Skin of body (tissue), 2 donors: ENCODE measurements around the gene BOK. TPM values are rescaled to one million over a fixed set of nuclear protein-coding genes. Genes with fewer than 3 reads are reported as not detected.
"Not testable (repeated sequence)": the region's sequence is repeated elsewhere in the genome, so short reads cannot be mapped to it uniquely, and the experiment has no call there.

Source experiments
- DNase-seq: peaks from one replicate; lab custom pipeline; 2025; lab: John Stamatoyannopoulos, UW
- total RNA-seq: library from RNA; depleted of rRNA; stranded (reverse); fragments of >200 nt; gene quantifications from one replicate; pipeline ENCODE4 v1.2.3, GENCODE V29; 2014

The BOK gene
- total RNA-seq, 1 donor from 2014 or later: 17.9 TPM

DNA sequence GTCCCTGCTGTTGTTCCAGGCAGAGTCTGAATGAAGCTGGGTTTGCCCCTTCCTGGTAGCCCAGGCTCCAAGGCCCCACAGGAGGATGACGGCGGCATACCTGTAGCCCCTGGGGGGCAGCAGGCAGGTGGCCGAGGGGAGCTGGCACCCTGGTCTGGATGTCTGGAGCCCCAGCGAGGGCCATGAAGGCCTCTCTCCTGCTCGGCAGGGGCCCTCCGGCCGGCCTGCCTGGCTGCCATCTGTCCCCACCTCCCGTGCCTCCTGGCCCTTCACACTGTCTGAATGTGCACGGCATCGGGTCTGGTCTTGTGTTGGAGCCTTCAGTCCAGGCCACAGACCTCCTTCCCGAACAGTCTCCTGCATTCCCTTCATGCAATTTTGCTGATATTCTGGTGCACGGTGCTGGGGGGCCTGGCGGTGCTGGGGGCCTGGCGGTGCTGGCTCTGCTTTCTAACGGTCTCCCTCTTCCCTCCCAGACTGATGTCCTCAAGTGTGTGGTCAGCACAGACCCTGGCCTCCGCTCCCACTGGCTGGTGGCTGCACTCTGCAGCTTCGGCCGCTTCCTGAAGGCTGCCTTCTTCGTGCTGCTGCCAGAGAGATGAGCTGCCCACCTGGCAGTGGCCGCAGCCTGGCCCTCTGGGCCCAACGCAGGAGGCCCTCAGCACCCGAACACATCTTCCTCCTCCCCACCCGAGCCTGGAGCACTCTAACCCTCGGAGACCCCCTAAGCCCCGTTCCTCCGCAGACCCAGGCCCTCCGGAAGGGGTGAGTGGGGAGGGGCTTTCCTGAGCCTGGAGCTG lies 13.5 kb downstream of the BOK start:
- no peak for DNase-seq

DNA sequence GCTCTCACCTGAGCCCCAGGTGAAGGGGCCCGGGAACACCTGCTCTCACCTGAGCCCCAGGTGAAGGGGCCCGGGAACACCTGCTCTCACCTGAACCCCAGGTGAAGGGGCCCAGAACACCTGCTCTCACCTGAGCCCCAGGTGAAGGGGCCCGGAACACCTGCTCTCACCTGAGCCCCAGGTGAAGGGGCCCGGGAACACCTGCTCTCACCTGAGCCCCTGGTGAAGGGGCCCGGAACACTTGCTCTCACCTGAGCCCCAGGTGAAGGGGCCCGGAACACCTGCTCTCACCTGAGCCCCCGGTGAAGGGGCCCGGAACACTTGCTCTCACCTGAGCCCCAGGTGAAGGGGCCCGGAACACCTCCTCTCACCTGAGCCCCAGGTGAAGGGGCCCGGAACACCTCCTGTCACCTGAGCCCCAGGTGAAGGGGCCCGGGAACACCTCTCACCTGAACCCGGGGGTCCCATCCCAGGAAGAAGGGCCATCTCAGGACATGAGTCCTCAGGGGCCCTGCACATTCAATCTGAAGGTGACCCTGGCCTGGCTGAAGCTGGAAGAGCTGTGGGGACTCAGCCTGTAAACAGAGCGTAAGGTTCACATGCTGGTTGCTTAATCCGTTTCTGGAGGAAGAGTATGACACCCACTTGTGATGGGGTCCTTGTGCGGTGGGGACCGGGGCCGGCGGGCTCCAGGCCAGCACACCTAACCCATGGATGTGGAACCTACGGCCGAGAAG lies 14.5 kb downstream of the BOK start:
- DNase-seq: not testable (repeated sequence)

DNA sequence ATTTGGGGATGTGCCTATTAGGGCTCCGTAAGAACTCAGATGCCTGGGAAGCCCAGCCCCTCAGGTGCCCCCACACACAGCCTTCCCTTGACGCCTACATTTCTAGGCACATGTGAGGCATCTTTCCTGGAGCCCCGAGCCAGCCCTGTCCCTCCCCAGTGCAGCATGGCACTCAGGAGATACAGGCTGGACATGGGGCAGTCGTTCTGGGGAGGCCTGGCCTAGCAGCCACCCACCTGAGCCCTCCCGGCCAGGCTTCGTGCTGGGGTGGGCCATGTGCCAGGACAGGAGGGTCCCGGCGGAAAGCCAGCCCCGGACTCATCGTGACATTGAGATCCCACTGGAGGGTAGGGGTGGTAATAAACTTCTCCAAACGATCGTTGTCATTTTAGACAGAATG lies 15.2 kb downstream of the BOK start:
- no peak for DNase-seq

DNA sequence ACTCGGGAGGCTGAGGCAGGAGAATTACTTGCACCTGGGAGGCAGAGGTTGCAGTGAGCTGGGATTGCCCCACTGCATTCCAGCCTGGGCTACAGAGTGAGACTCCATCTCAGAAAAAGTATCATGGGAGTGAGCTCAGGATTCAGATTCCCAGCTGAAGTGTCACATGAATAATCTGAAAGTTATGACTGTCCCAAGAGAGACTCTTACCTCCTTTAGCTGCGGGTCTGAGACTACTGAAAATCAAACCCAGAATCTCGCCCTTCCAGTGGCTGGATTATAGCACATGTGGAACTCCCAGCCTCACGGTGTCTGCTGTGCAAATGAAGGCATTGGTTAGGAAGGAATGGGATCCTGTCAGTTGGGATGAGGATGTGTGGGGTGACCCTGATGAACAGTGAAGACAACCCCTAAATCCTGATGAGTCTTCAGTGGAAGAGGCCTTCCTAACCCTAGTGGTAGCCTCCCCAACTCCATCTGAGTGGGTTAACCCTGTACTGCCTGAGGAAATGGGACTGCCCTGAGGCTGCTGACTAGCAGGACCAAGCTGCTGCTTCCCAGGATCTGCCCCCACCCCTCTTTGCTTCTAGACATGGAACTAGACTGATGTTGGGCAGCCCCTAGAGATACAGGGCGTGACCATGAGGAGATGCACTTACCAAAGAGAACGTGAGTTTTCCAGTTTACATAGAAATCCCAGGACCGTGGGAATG lies 16.5 kb downstream of the BOK start:
- DNase-seq: no peak

DNA sequence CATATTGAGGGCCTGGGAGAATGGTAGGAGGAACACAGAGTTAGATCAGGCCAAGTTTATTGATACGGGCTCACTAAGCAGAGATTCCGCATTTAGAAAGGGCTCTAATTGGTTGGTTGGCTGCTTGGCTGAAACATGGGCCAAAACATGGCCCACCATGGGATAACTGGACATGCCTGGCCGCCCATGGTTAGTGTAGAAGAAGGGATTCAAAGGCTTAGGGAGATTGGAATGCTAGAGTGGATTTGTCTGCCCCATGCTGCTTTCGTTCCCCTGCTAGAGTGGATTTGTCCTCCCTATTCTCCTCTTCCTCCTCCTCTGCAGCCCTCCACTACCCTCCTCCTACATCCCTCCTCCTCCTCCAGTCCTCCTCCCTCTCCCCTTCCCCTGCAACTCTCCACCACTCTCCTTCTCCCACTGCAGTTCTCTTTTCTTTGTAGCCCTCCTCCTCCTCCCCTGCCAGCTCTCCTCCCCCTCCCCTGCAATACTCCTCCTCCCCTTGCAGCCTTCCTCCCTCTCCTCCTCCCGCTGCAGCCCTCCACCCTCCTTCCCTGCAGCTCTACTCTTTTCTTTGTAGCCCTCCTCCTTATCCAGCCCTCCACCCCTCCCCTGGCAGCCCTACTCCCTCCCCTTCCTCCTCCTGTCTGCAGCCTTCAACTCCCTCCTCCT lies 17.2 kb downstream of the BOK start:
- no peak for DNase-seq

DNA sequence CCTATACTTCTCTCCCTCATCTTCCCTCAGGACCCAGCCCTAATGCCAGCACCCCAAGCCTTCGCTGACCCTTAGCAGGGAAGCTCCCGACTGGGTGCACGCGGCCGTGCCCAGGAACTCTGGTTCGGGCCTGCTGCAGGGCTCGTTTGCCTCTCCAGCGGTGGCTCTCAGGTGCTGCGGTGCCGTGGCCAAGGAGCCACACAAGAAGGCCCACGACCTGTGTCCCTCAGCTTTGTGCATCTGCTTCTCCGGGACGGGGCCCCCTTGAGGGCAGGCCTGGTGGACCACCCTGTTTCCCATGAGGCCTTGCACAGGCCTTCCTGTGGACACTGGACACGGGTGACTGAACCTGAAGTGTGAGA lies 17.7 kb downstream of the BOK start:
- DNase-seq: no peak

DNA sequence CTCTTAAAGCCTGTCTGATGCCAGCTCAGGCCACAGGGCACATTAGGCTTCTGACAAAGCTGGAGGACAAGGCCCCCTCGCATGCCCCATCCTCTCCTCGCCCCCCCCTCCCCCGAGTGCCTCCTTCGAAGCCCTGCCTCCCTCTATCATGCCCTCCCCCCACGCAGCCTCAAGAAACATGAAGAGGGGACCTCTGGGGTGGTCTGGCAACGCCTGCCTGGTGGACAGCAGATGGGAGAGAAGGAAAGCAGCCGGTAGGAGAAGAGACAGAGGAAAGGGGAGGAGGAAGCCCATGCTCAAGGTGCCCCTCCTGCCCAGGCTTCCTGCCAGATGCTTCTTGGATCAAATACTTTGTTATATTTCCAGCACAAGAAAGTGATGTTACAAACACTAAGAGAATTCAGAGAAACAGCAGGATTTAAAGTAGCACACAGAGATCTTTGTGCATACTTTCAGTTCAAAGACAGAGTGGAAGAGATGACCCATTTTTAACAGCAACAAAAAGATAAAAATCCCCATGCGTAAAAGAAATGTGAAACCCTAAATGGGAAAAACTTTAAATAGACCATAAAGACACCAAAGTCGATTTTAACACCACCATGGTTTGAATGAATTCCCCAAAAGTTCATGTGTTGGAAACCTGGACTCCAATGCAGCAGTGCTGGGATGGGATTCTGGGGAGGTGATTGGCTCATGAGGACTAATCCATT lies 19.0 kb downstream of the BOK start:
- peak; percentile 53 for DNase-seq

DNA sequence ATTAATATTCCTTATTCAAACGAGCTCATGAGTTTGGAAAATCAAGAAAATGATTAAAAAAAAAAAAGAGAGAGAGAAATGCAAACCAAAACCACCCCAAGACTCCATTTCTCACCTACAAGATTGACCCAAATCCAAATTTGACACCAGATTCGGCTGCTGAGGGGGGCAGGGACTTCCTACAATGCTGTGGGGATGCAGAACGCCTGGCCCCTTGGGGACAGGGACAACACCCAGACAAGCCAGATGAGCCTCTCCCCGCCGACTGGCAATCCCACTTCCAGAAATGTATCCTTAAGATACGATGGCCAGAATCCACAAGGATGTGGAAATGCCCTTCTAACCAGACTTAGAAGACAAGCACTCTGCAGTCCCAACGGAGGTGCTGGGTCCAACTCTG lies 20.7 kb downstream of the BOK start:
- no peak for DNase-seq

DNA sequence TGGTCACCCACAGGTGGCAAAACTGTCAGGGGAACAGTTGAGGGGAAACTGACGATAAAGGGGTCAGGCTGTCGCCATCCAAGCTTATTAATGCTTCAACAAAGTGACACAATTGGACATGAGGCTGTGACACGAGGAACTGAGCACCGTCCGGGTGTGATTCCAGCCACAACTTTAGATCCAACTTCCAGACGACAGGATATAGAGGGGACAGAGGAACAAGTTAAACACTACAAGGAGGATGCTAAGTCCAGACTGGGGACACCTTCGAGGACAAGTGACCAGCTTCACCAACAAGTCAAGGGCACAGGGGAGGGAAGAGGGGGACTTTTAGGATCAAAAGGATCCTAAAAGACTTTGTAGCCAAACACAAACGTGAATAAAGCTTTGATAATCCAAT lies 23.8 kb downstream of the BOK start:
- DNase-seq: no peak

DNA sequence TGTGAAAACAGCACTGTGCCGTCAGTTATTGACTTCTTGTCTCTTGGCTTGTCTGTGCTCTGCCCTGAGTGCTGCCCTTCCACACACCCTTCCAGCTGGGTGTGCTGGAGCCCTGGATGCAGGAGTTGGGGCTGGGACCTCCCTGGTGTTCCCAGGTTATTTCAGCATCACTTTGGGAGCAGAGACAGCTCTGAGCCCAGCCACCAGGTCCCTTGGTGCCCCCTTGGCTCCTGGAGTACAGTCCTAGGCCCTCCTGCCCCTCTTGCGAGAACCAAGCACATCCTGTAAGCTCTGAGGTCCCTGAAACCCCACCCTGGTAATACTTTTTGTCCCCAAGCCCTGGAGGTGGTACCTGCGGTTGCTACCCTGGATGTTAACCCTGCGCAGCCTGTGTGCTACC lies 24.3 kb downstream of the BOK start:
- no peak for DNase-seq

DNA sequence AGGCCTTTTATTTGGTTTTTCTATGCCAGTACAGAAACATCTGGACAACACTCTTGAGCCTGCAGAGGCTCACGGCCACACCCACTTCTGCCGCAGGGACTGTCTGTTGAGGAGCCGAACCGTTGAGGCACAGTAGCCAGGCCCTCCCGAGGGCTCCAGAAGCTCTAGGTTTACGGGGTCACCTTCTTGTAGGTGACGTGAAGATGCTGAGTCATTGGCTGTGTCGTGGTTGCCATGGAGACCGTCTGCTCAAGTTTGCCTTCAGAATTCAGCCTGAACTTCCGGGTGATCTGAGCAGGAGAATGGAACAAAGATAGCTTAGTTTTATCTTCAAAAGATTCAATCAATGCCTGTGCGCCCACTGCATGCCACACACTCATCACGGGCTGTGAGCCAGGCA lies 25.9 kb downstream of the BOK start:
- no peak for DNase-seq

DNA sequence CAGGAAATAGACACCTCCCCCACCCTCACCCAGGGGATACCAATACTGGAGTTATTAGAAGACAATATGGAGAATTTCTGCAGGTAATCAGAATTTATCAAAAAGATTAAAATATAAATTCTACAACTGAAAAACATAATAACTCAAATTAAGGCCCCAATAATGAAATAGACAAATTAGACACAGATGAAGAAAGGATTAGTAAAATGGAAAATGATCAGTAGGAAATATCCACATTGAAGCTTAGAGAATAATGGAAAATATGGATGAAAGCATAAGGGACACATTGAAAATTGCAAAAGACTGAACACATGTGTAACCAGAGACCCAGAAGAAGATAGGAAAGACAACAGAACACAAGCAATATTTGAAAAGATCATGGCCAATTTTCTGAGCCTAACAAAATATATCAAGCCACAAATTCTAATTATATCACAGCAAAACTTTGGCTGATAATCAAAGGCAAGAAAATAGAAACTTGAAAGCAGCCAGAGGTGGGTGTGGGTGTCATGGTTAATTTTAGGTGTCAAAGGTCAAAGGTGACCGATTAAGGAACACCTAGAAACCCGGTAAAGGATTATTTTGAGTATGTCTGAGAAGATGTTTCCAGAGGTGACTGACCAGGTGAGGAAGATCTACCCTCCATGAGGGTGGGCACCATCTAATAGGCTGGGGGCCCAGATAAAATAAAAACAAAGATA lies 28.2 kb downstream of the BOK start:
- DNase-seq: no peak

DNA sequence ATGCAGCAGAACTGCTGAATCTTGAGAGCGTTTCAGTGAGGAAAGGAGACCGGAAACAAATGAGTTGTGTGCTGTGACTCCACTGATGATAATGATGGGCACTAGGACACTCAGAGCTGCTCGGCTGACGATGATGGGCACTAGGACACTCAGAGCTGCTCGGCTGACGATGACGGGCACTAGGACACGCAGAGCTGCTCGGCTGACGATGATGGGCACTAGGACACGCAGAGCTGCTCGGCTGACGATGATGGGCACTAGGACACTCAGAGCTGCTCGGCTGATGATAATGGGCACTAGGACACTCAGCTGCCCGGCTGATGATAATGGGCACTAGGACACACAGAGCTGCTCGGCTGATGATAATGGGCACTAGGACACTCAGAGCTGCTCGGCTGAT lies 31.3 kb downstream of the BOK start:
- DNase-seq: not testable (repeated sequence)

DNA sequence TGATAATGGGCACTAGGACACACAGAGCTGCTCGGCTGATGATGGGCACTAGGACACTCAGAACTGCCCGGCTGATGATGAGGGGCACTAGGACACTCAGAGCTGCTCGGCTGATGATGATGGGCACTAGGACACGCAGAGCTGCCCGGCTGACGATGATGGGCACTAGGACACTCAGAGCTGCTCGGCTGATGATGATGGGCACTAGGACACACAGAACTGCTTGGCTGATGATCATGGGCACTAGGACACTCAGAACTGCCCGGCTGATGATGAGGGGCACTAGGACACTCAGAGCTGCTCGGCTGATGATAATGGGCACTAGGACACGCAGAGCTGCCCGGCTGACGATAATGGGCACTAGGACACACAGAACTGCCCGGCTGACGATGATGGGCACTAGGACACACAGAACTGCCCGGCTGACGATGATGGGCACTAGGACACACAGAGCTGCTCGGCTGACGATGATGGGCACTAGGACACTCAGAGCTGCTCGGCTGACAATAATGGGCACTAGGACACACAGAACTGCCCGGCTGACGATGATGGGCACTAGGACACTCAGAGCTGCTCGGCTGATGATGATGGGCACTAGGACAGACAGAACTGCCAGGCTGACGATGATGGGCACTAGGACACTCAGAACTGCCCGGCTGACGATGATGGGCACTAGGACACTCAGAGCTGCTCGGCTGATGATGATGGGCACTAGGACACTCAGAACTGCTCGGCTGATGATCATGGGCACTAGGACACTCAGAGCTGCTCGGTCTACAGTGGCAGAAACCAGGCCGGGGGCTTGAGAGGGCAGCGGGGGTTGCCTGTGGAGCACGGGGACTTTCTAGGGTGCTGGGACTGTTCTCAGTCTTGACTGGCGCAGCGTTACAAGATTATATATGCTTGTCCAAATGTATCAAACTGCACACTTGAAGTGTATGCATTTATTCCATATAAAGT lies 32.2 kb downstream of the BOK start:
- DNase-seq: not testable (repeated sequence)

DNA sequence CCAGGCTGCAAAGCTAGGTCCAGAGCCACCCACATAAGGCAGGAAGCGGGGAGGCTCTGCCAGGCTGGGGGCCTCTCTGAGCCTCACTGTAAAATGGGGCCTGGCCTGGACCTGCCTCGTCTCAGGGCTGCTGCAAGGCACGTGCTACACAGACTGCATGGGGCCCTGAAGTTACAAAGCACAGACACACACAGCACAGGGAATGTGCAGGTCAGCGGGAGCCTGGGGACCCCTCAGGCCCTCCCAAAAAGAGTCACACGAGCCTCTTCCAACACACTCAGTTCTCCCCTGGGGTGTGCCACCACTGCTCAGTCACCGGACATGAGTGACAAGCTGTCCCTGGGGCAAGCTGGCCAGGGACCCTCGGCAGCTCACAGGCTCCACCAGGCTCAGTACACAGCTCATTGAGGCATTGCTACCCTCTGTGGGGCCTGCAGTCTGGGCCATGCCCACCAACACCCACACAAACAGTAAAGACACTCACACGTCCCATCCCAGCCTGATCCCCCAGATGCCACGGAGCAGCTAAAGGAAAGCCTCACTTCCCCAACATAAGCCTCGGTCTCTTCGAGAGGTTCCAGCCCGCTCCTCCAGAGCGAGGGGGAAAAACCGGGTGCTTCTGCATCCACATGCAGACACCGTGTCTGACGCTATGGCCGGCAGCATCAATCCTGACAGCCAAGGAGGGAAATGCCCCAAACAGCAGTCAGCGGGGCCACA lies 33.7 kb downstream of the BOK start:
- DNase-seq: no peak

DNA sequence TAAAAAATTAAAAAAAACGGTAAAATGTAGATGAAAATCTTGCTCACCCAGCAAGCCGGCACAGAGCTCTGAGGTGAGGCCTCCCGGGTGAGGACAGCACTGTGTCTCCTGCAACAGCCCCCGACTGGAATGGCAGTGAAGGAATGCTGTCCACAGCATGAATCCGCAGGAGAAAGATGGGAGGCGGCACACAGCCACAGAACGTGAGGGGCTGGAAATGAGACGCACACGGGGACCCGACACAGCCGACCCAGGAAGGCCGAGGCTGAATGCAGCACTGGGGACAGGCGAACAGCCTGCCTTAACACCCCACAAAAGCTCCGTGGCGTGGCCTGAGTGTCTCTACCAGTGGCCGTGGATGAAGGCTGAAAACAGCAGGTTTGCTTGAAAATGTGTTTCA lies 34.7 kb downstream of the BOK start:
- DNase-seq: no peak

DNA sequence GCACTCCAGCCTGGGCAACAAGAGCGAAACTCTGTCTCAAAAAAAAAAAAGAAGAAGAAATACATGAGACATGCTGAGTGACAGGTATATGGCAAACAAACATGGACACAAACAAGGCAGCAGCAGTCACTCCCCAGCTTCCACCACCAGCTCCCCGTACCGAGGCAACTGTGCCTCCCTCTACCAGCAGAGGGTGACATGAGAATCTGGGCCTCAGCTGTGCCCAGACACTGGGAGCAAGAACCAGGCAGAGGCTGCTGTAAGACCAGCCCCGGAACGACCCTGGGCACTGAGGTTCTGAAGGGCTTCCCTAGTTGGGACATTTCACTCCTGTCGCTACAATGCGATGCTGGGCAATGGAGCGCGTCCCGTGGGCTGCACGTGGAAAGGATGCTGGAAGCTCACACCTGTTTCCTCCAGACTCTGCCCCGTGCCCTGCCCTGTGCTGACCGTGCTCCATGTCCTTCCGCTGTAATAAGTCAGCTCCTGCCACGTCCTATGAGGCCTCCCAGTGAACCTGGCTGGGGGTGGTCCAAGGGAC lies 37.1 kb downstream of the BOK start:
- DNase-seq: no peak

DNA sequence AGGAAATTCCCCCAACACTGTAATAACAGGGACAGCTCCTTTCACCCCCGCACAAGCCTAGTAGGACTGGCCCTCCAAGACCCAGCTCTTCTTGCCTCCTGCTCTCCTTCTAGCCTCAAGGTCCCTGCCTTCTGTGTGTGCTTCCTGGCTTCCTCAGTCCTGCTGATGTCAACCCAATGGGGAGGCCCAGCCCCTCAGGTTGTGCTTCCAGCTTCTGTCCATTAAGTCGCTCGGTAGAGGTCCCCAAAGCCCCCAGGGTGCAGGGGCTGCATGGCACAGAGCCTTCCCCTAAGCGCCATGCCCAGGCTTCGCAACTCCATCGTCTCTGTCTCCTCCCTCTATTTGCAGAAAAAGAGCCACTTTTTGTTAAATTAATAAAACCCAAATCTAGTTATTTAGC lies 39.0 kb downstream of the BOK start:
- no peak for DNase-seq

DNA sequence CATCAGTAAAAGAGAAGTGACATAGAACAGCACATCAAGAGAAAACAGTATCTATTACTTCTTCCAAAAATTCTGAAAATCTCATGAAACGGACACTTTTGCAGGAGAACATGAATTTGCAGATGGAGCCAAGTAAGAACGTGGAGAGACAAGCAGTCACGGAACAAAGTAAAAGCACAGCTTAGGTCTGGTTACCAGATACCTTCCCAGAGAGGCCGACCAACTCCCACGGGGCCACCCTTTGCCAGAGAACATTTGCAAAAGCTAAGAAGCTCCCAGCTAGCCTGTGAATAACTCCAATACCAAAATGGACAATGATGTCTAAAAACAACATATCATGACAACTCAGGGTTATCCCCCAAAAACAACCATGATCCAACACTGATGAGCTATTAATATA lies 39.5 kb downstream of the BOK start:
- no peak for DNase-seq
